GM12878 (cell line): ENCODE measurements around the gene ALG12. TPM values are rescaled to one million over a fixed set of nuclear protein-coding genes. Genes with fewer than 3 reads are reported as not detected.

ENCODE experiments used
- CHD1 ChIP-seq: IDR thresholded peaks from 2 replicates; pipeline ENCODE4 v1.6.1; 2012; ENCODE audit warnings: low read depth, low read length, improper control_type of control experiment
- EP300 ChIP-seq, 2 experiments: fragments of 150-350 bp in 1 of 2; IDR thresholded peaks; 2 replicates each; pipeline ENCODE4 v1.6.1; 2011 to 2012; ENCODE audit warnings: low read depth in 2 of 2, low read length in 2 of 2, borderline replicate concordance in 1 of 2, improper control_type of control experiment in 1 of 2, inconsistent platforms in 1 of 2; ENCODE audit not compliant: control insufficient read depth in 1 of 2
- HCFC1 ChIP-seq: fragments of 150-350 bp; IDR thresholded peaks from 2 replicates; pipeline ENCODE4 v1.6.1; 2014; ENCODE audit warnings: low read length
- PAX5 ChIP-seq: IDR thresholded peaks from 2 replicates; pipeline ENCODE4 v1.6.1; 2011; ENCODE audit warnings: low read depth, low read length, borderline replicate concordance
- RUNX3 ChIP-seq: IDR thresholded peaks from 2 replicates; pipeline ENCODE4 v1.6.1; 2012; ENCODE audit warnings: low read length, inconsistent platforms
- SKIL ChIP-seq: fragments of 450-650 bp; IDR thresholded peaks from 2 replicates; pipeline ENCODE4 v1.6.1; 2017; ENCODE audit warnings: mild to moderate bottlenecking, low read depth, inconsistent platforms; ENCODE audit not compliant: poor library complexity, severe bottlenecking
- SMAD5 ChIP-seq: IDR thresholded peaks from 2 replicates; pipeline ENCODE4 v1.6.1; 2016; ENCODE audit warnings: antibody characterized with exemption, low read depth
- SRF ChIP-seq, 2 experiments: IDR thresholded peaks; 2 replicates each; pipeline ENCODE4 v1.6.1; 2011; ENCODE audit warnings: low read depth in 2 of 2, low read length in 2 of 2, mild to moderate bottlenecking in 1 of 2, moderate library complexity in 1 of 2
- SUPT20H ChIP-seq: IDR thresholded peaks from 2 replicates; pipeline ENCODE4 v1.6.1; 2011; ENCODE audit warnings: low read depth, mild to moderate bottlenecking, low read length, moderate library complexity, borderline replicate concordance; ENCODE audit not compliant: control insufficient read depth
- ZNF592 ChIP-seq: fragments of 450-650 bp; IDR thresholded peaks from 2 replicates; pipeline ENCODE4 v1.6.1; 2017; ENCODE audit warnings: mild to moderate bottlenecking, moderate library complexity
- polyA plus RNA-seq, 11 experiments: library from polyadenylated mRNA; depleted of rRNA in 4 of 11; unstranded in 6 of 11; stranded (reverse) in 5 of 11; fragments of >200 nt; fragmentation: Nextera tagmentation in 4 of 11; fragmentation: Illumina TruSeq in 1 of 11; extraction: Ambion mirVana in 4 of 11; extraction: Trizol in 1 of 11; gene quantifications; 1 replicate in 1 of 11; 2 replicates in 10 of 11; pipeline versions ENCODE4 v1.2.1 to v1.2.3, GENCODE V29; 2011 to 2016; ENCODE audit warnings: inconsistent platforms in 2 of 11, missing spikeins in 2 of 11, low read depth in 1 of 11
- total RNA-seq, 4 experiments: library from RNA; depleted of rRNA in 3 of 4; stranded (reverse); fragments of >200 nt in 3 of 4; fragmentation: Illumina TruSeq in 1 of 4; extraction: Trizol in 1 of 4; gene quantifications; 2 replicates each; pipeline versions ENCODE4 v1.2.1 to v1.2.3, GENCODE V29; 2013 to 2021
- TF ChIP-seq, protein P1 (sequence below): fragments of 150-350 bp; IDR thresholded peaks from 2 replicates; pipeline ENCODE4 v1.6.1; 2016; ENCODE audit warnings: low read depth, low read length
- TF ChIP-seq, protein P2 (sequence below): fragments of 450-650 bp; IDR thresholded peaks from 2 replicates; pipeline ENCODE4 v1.6.1; 2018; ENCODE audit warnings: borderline replicate concordance, mild to moderate bottlenecking; ENCODE audit not compliant: partially characterized antibody
- TF ChIP-seq, protein P3 (sequence below): fragments of 450-650 bp; IDR thresholded peaks from 2 replicates; pipeline ENCODE4 v1.6.1; 2014; ENCODE audit warnings: mild to moderate bottlenecking

The ALG12 gene
- total and polyA plus RNA-seq, 10 of the 15 experiments (the other 5 are each of a cell fraction or from before 2014, with no cell fraction given) = 0.22 to 23.4 (median 6.6) TPM

GRCh38 chr22:49852898-49853894 lies 65.0 kb downstream of the ALG12 start, which contains the start of gene ZBED4 (continued):
- TF ChIP-seq ZNF592 = no peak
- TF ChIP-seq CHD1 = no peak
- TF ChIP-seq, protein P1, sequence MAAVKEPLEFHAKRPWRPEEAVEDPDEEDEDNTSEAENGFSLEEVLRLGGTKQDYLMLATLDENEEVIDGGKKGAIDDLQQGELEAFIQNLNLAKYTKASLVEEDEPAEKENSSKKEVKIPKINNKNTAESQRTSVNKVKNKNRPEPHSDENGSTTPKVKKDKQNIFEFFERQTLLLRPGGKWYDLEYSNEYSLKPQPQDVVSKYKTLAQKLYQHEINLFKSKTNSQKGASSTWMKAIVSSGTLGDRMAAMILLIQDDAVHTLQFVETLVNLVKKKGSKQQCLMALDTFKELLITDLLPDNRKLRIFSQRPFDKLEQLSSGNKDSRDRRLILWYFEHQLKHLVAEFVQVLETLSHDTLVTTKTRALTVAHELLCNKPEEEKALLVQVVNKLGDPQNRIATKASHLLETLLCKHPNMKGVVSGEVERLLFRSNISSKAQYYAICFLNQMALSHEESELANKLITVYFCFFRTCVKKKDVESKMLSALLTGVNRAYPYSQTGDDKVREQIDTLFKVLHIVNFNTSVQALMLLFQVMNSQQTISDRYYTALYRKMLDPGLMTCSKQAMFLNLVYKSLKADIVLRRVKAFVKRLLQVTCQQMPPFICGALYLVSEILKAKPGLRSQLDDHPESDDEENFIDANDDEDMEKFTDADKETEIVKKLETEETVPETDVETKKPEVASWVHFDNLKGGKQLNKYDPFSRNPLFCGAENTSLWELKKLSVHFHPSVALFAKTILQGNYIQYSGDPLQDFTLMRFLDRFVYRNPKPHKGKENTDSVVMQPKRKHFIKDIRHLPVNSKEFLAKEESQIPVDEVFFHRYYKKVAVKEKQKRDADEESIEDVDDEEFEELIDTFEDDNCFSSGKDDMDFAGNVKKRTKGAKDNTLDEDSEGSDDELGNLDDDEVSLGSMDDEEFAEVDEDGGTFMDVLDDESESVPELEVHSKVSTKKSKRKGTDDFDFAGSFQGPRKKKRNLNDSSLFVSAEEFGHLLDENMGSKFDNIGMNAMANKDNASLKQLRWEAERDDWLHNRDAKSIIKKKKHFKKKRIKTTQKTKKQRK = no peak
- no peak for TF ChIP-seq SMAD5
- no peak for TF ChIP-seq SKIL
- peak; percentile 33; the same call in 1 of the 2 replicates for TF ChIP-seq PAX5
- TF ChIP-seq SUPT20H = no peak
- no peak; the same call in 1 of the 2 replicates for TF ChIP-seq HCFC1
- peak in 1 of 2 experiments; percentile 61; a peak in 3 of 4 replicates for TF ChIP-seq EP300 (IDR thresholded peaks at IDR 0.05; ENCODE audit: borderline replicate concordance in 1 of 2, control insufficient read depth in 1 of 2, low read depth in 2 of 2, low read length in 2 of 2)
- TF ChIP-seq, protein P2, sequence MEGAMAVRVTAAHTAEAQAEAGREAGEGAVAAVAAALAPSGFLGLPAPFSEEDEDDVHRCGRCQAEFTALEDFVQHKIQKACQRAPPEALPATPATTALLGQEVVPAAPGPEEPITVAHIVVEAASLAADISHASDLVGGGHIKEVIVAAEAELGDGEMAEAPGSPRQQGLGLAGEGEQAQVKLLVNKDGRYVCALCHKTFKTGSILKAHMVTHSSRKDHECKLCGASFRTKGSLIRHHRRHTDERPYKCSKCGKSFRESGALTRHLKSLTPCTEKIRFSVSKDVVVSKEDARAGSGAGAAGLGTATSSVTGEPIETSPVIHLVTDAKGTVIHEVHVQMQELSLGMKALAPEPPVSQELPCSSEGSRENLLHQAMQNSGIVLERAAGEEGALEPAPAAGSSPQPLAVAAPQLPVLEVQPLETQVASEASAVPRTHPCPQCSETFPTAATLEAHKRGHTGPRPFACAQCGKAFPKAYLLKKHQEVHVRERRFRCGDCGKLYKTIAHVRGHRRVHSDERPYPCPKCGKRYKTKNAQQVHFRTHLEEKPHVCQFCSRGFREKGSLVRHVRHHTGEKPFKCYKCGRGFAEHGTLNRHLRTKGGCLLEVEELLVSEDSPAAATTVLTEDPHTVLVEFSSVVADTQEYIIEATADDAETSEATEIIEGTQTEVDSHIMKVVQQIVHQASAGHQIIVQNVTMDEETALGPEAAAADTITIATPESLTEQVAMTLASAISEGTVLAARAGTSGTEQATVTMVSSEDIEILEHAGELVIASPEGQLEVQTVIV = no peak
- TF ChIP-seq, protein P3, sequence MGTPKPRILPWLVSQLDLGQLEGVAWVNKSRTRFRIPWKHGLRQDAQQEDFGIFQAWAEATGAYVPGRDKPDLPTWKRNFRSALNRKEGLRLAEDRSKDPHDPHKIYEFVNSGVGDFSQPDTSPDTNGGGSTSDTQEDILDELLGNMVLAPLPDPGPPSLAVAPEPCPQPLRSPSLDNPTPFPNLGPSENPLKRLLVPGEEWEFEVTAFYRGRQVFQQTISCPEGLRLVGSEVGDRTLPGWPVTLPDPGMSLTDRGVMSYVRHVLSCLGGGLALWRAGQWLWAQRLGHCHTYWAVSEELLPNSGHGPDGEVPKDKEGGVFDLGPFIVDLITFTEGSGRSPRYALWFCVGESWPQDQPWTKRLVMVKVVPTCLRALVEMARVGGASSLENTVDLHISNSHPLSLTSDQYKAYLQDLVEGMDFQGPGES = no peak
- peak; percentile 60 for TF ChIP-seq RUNX3
- no peak; a peak in 1 of 4 replicates for TF ChIP-seq SRF (IDR thresholded peaks at IDR 0.05; ENCODE audit: low read depth in 2 of 2, low read length in 2 of 2)
